Left ventricle myocardium superior (tissue), 1 donor: ENCODE results near the gene LCLAT1. TPM values are rescaled to one million over a fixed set of nuclear protein-coding genes. Genes with fewer than 3 reads are reported as not detected.

Experiments
- ATAC-seq: fragments of 200-7000 bp; cut with Tn5 transposase; one replicate; pipeline ENCODE4 v1.9.1; 2020; ENCODE audit warnings: mild to moderate bottlenecking, moderate library complexity
- DNase-seq: peaks from one replicate; pipeline ENCODE4 v3.0.0-alpha.2; 2020
- intact Hi-C: fragments of 100-400 bp; cut with micrococcal nuclease; formaldehyde crosslinking; loops from one replicate; pipeline ENCODE4 v1.11.0; 2022
- total RNA-seq: library from RNA; stranded (reverse); fragmentation: NEBNext Ultra II Directional; extraction: Animal tissue kit (Norgen Biotek cat#: 25700); gene quantifications from one replicate; pipeline ENCODE4 v1.2.1, GENCODE V29; 2021
- donor health status: DM: no; HTN: yes; CAD: no; lungs with severe emphysema.

LCLAT1 gene
- total RNA-seq, 1 donor from 2014 or later = 33.9 TPM

DNA sequence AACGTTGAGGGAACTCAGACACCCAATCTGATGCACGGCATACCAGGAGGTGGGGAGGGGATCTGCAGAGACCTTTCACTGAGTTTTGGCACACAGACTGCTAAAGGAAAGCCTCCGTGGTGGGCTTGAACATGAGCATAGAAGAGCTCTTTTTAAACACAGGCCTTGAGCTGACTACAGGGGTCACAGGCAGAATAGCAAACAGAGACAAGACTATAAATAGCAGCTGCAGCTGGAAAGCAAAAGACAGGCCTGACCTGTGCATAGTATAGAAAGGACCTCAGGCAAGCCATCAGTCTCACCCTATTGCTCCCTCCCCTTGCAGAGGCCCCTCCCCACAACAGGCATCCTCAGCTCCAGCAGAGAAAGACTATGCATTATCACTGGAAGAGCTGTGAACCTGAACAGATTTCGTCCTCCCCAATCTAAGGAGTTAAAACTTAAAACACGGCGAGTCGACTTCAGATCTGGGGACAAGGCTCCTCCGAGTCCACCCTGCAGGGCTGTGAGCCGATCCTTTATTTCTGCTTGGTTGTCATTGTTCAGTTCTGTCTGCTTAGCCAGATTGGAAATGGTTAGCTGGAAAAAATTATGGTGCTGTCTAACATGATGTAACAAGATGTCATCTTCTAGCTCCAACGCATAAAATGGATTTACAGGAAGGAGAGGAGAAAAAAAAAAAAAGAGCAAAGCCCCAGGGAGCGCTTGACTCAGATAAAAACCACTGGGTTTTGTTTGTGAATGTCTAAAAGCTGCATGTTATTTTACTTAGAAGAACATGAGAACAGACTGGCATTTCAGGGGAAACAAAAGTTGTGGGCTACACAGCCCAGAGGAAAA, 25.2 kb upstream of the LCLAT1 start:
- peak; percentile 87 for ATAC-seq
- no peak for DNase-seq
- intact Hi-C loops = no loop called here

DNA sequence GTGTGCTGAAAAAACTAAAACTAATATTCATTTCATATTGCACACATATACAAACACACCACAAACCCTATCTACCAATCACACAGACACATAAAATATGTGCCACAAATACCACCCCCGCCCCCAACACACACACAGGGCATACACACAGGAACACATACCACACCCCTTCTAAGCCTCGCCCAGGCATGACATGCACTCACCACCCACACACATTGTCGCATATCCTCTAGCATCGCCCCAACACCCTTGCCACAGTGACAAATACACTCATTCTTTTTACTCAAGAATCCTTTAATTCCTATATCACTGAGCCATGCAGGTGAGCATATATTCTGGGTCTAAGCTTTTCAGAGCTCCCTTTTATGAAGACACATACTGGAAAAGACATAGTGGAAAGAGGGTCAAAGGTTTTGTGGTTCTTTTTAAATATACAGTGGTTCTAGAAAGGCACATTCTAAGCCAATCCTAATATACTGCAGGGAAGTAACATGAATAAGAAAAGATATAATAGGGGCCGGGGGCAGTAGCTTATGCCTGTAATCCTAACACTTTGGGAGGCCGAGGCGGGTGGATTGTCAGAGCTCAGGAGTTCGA, 24.5 kb upstream of the LCLAT1 start:
- intact Hi-C loops = no loop called here
- ATAC-seq (peak; percentile 74), DNase-seq (peak; percentile 36)

DNA sequence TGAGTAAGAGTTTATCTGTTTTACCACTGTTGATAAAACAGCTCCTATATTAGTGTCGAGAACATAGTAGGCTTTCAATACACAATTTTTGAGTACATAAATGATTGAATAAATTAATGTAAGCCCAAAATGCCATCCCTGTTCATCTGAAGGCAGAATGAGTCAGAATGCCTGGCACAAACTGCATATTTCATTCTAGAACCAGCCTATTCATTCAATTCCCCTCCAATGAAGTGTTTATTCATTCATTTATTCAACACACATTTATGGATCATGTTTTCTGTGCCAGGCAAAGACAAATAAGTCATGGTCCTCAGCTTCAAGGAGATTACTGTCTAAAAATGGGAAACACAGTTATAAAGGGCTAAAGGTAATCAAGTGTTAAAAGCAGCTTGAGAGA, 22.8 kb upstream of the LCLAT1 start:
- intact Hi-C loops = no loop called here
- ATAC-seq (no peak), DNase-seq (no peak)

DNA sequence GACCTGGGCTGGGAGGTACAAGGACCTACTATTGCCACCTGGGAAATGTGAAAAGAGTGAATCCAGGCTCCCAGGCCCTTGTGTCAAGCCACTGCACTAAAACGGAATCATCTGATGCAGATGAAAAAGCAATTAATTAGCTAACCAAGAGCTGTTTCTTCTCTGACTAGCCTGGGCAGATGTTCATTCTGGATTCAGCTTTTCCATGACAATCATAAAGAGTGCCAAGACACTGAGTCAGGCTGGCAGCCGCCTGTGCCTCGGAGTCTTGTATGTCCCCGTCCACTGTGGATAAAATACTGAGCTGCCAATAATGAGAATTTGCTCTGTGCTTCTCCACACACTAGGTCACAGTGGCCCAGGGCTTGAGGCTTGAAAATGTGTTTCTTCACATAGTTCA, 21.7 kb upstream of the LCLAT1 start:
- intact Hi-C loops = no loop called here
- no peak for ATAC-seq
- DNase-seq = no peak

DNA sequence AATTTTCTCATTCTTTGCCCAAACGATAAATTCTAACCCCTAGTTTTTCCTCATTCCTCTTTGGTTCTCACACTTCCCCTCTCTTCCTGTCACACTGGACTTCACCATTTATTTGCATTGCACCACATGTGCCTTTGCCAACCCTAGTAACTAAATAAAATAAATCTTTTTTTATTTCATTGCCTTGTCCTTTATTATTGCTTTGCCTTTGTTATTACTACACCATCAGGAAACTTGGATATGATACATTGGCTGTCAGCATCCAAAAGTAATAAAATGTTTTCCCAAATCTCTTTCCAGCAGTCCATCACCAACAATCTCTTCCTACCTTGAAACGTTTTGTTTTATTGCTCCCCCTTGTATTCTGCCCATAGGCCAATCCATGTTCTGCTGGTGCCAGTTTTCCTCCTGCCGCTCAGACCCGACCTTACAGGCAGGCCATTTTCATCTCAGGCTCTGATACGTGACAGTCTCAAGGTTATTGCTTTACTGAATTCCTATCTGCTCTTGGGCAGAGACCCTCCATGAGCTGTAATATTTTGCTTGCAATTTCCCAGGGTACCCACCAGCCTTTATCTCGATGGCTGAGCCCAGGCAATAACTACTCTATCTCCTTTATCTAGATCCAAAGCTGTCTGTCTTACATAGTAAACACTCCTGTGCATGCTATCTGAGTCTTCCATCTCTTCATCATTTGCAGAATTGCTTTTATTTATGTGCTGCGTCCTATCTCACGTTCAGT, 19.3 kb upstream of the LCLAT1 start:
- intact Hi-C loops = no loop called here
- DNase-seq = no peak
- no peak for ATAC-seq

DNA sequence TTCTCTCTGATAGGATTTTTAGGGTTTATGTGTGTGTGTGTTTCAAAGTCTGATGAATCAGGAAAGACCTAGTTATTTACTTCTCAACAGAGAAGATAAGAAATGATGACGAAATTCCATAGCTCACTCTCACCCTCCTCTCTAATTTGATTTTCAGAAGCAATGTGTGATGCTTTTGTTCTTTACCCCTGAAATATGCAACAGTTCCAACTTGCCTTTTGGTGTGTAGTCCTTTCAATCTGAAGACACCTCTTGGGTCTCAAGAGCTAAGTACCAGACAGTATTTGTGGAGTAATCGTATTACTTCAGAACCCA, 18.7 kb upstream of the LCLAT1 start:
- DNase-seq (no peak), ATAC-seq (no peak)
- intact Hi-C loops = no loop called here

DNA sequence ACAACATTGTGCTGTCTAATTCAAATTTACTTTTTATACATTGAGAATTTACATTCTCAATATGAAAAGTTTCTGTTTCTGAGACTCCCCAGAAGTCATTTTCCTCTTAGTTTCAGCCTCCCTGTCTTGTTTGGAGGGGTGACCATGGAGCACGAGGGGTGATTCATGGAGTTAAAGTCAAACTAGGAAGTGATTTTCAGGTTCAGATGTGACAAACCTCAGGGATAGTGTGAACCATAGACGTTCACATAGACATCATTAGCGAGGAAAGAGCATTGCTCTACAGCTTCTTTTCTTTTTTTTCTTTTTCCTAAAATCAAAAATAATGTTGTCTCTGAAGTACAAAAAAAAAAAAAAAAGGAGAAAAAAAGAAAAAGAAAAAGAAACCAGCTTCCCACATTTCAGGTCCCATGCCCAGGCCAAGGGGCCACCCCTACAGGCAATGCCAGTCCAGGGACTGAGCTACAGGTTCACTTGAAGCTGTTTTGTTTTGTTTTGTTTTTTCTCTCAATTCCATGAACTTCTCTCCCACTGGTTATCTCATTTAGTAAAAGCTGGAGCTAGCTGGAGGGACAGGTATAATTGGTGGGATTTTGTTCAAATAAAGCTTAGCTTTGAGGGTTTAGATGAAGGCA, 18.1 kb upstream of the LCLAT1 start:
- DNase-seq (no peak), ATAC-seq (no peak)
- intact Hi-C loops = no loop called here

DNA sequence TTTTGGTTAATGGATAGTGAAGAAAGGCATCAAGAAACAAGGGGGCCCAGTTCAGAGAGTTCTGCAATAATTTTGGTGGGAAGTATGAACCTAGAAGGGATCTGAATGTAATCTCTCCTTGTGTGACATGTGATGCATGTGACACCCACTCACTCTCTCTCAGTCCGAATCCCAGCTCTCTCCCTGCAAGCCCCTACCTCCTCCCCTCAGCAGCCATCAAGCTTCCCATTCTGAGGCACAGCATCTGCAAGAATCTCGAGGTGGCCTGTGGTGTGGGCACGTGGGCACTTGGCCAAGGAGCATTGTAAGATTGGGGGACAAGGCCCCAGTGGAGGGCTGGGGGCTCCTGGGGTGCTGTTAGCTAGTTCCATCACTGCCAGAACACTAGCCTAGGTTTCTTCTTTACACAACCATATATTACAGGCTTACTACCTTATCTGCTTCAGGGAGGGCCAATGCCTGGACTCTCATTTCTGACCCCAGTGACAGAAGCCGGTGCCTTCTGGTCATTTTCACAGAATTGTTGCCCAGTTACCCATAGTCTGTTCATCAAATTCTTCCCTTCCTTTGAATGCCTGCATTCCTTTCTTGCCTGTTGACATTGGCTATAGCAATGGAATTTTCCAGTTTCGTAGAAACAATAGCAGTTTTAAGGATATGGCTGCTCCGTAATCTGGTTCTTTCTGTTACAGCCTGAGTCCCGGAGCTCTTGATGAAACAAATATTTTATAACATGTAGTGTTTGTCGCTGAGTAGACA, 13.3 kb upstream of the LCLAT1 start:
- ATAC-seq = no peak
- intact Hi-C loops = no loop called here

DNA sequence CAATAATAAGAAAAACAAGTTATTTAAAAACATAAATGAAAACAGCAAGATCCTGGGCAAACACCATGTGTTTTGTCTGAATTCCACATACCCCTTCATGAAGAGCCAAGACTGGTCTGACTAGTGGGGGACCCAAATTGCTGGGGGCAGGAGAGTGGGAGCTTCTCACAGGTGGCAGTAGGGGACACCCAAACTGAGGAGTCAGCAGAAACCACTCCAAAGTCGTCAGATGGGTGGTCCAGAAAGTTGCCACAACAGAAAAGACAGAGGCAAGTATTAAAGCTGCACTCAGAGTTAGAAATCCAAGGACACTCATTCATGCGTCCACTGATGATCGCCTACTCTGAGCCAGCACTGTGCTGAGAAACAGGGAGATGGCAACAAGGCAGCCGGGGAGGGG, 12.3 kb upstream of the LCLAT1 start:
- intact Hi-C loops = no loop called here
- no peak for ATAC-seq

More for the DNA sequence above, 13.3 kb upstream of the LCLAT1 start:
- no peak for DNase-seq

DNA sequence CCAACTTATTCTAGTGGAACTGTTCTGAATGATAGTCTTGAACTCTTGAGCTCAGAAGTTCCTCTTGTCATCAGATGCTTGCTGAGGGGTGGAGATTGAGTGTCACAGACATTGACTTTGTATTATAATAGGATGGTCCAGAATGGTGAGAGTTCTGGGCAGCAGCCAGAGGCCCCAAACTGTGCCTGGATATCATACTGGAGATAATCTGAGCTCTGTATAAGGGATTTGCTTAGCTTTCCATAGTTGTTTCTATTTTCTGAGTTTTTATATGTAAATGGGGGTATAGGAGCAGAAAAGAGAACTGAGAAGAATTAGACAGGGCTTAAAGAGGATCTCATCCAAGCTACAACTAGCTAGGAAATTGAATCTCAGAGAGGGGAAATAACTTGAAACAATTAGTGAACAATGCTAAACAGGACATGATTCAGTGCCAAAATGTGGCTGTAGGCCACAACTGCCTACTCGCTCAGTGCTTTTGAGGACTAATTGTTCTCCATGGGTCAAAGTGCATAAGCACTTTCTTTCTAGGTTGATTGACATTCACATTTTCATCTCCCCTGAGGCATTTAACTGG, 10.1 kb upstream of the LCLAT1 start:
- ATAC-seq = peak; percentile 39
- peak; percentile 27 for DNase-seq
- intact Hi-C loops = no loop called here

More for the DNA sequence above, 12.3 kb upstream of the LCLAT1 start:
- DNase-seq = no peak

DNA sequence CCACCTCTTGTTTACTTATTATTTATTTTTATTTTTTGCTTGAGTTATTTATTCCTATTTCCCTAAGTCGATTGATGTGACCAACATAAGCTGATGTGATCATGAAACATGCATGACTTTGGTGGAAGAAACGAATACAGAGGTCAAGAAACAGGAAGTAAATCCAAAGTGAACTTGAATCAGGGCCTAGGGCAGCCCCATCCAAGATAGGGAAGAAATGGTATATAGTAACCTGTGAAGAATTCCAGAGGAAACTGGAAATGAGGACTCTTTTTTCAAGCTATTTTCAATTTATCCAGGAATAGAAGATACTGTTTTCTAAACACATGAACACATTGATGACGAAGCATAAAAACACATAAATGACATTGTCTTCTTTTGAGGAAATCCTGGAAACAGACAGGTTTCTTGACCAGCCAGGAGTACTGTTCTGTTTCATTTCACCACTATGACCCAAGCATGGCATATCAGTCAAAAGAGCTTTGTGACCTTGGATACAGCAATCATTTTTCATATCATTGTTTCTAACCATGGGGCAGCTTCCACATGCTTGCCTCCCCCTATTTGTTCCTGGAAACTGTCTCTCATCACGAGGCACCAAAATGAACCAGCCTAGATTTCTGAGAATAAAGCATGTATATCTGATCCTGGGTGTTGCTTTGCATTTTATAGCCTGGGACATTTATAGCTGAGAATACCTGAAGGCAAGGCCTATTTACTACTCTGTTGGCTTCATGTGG, 9.1 kb upstream of the LCLAT1 start:
- DNase-seq (no peak), ATAC-seq (peak; percentile 90)
- intact Hi-C loops = no loop called here

DNA sequence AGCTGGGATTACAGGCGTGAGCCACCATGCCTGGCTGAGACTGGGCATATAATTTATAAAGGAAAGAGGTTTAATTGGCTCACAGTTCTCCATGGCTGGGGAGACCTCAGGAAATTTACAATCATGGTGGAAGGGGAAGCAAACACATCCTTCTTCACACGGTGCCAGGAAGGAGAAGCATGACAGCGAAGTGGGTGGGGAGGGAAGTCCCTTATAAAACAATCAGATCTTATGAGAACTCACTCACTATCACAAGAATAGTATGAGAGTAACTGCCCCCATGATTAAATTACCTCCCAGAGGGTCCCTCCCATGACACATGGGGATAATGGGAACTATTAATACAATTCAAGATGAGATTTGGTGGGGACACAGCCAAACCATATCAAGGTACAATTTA, 7.8 kb upstream of the LCLAT1 start:
- DNase-seq (no peak), ATAC-seq (no peak)
- intact Hi-C loops = no loop called here

DNA sequence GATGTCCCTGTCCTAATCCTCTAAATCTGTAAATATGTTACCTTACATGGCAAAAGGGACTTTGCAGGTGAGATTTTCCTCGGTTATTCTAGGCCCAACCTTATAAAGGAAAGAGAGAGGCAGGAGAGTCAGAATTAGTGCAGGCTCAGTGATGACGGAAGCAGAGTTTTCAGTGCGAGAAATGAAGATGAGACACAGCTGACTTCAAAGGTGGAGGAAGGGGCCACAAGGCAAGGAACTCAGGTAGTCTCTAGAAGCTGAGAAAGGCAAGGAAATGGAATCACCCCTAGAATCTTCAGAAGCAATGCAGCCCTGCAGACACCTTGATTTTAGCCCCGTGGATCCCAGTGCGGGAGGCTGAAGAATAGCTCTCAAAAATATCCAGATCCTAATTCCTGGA, 7.2 kb upstream of the LCLAT1 start:
- intact Hi-C loops = no loop called here

DNA sequence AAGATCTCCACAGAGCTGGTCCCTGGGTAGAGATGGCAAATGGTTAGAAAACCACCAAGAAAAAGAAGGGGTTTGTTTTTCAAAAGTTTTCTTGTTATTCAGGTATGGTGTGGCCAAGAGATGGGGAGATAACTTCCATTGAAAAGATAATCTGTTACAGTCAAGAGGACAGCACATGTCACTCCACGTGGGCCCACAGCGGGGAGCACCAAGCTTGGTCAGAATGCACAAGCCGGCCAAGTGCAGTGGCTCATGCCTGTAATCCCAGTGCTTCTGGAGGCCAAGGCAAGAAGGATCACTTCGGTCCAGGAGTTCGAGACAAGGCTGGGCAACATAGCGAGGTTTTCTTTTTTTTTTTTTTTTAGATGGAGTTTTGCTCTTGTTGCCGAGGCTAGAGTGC, 6.0 kb upstream of the LCLAT1 start:
- intact Hi-C loops = no loop called here
- no peak for ATAC-seq
- DNase-seq = no peak

More for the DNA sequence above, 7.2 kb upstream of the LCLAT1 start:
- no peak for ATAC-seq
- no peak for DNase-seq

DNA sequence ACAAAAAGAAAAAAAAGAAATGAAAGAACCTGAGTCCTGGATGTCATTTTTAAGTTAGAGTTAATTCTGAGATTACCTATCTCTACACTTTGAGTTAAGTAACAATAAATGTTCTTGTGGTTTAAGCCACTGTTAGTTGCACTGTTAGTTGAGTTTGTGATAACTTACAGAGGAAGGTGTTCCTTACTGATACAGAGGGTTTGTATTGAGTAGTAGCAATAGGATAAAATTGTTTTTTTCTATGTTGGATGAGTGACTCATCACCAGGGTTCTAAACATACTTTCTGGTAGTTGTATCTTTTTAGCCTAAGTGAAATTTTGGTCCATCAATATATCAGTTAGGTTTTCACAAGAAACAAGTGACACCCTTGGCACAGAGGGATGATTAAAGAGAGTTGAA, 4.0 kb upstream of the LCLAT1 start:
- DNase-seq = no peak
- ATAC-seq = no peak
- intact Hi-C loops = no loop called here

DNA sequence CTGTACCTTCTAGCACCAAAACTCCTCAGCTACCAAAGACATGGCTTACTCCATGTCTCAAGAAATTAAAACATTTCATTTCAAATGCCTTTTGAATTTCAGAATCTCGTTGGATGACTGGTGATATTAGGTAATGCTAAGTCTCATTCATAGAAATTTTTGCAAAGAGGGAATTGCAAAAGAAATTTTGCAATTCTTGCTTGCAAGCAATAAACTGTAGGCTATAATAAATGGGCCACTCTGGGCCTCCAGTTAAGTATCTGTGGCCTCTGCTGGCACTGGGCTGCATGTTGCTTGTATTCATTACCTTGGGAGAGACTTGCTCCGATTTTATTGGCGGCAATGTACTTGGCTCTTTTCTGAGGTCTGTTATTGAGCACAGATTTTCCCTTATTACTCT, 2.8 kb upstream of the LCLAT1 start:
- DNase-seq (no peak), ATAC-seq (no peak)
- intact Hi-C loops = no loop called here

DNA sequence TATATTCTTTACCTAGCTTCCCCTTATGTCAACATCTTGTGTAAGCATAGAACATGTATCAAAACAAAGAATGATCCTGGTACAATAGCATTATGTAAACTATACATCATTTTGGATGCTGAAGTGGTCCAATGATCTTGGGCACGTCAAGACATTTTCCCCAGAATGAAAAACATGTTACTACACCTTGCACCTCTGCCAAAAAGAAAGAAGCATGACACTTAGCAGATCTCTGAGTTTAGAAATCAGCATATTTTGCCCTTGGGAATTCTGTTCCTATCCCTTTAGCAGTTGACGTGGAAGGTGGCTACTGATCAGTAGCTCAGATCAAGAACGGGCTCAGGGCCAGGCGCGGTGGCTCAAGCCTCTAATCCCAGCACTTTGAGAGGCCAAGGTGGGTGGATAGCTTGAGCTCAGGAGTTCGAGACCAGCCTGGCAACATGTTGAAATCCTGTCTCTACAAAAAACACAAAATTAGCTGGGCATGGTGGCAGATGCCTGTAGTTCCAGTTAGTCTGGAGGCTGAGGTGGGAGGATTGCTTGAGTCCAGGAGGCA, 1.7 kb upstream of the LCLAT1 start:
- intact Hi-C loops = no loop called here
- DNase-seq (no peak), ATAC-seq (no peak)

DNA sequence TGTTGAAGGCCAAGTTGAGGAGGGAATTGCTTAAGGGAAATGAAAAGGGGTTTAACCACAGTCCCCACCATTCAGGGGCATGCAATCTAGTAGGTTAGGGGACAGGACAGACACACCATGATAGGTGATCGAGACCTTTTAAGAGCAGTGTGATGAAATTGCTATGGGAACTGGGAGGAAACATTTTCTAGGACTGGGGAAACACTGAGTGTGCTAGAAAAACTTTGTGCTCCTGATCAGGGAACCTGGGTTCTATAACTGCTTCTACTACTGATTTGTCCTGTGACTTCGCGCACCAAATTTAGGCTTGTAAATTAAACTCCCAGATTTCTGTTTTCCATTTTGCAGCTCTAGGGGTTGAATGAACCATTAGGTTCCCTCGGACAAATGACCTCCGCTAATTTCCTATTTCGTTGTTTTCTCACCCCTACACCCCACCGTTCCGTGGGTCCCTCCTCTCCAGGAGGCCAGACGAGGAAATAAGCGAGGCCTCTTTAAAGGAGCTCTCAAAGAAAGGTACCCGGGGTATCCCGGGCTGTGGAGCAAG, 371 bp upstream of the LCLAT1 start:
- ATAC-seq (no peak), DNase-seq (no peak)
- intact Hi-C loops = no loop called here
